Keratinocyte (primary cell): ENCODE data around the gene SYT1.
"Not testable (repeated sequence)": the region's sequence is repeated elsewhere in the genome, so short reads cannot be mapped to it uniquely, and the experiment has no call there.

Experiments used
- CTCF ChIP-seq, 3 experiments: IDR thresholded peaks in 1 of 3; conservative IDR thresholded peaks in 1 of 3; optimal IDR thresholded peaks in 1 of 3; 2 replicates in 2 of 3; 3 replicates in 1 of 3; pipeline versions ENCODE3 to v1.5.1; 2011; ENCODE audit warnings: low read length in 3 of 3, mild to moderate bottlenecking in 3 of 3, moderate library complexity in 2 of 3, control low read depth in 1 of 3, inconsistent platforms in 1 of 3; ENCODE audit not compliant: insufficient read depth in 2 of 3; ENCODE audit errors: extremely low read depth in 1 of 3
- EZH2 ChIP-seq: IDR thresholded peaks from one replicate; pipeline ENCODE4 v1.6.1; 2012; ENCODE audit warnings: inconsistent platforms, mild to moderate bottlenecking, low read length, moderate library complexity

- not testable (repeated sequence) for TF ChIP-seq CTCF (optimal IDR thresholded peaks at IDR 0.05 in 1 of 3, IDR thresholded peaks at IDR 0.05 in 1 of 3, conservative IDR thresholded peaks at IDR 0.05 in 1 of 3; ENCODE audit: extremely low read depth in 1 of 3, insufficient read depth in 2 of 3, low read length in 3 of 3); EZH2
Measured at GRCh38 chr12:78840518-78841019, 24.0 kb upstream of the SYT1 start.
